Progenitor cell of endocrine pancreas (in vitro differentiated cells): ENCODE data around the gene CAMK4. TPM values are rescaled to one million over a fixed set of nuclear protein-coding genes. Genes with fewer than 3 reads are reported as not detected.

Source experiments
- DNase-seq: peaks from one replicate; pipeline ENCODE4 v3.0.0; 2021; ENCODE audit warnings: low spot score; ENCODE audit not compliant: unreplicated experiment
- H3K27ac Mint-ChIP-seq: 2 replicates; pipeline ENCODE4 v1.8.0; 2021; ENCODE audit warnings: mild to moderate bottlenecking, moderate library complexity, mixed read lengths
- H3K27me3 Mint-ChIP-seq: 2 replicates; pipeline ENCODE4 v1.8.0; 2021; ENCODE audit warnings: mixed read lengths
- H3K36me3 Mint-ChIP-seq: 2 replicates; pipeline ENCODE4 v1.8.0; 2022; ENCODE audit warnings: mixed read lengths; ENCODE audit not compliant: insufficient read depth
- H3K4me1 Mint-ChIP-seq: 2 replicates; pipeline ENCODE4 v1.8.0; 2021; ENCODE audit warnings: low read depth, mixed read lengths
- H3K4me3 Mint-ChIP-seq: 2 replicates; pipeline ENCODE4 v1.8.0; 2021; ENCODE audit warnings: low read depth, mild to moderate bottlenecking, moderate library complexity, mixed read lengths
- H3K9me3 Mint-ChIP-seq: 2 replicates; pipeline ENCODE4 v1.8.0; 2021; ENCODE audit warnings: low read depth, mixed read lengths
- total RNA-seq: library from RNA; stranded (reverse); gene quantifications from 2 replicates; pipeline ENCODE4 v1.2.1, GENCODE V29; 2021
- TF ChIP-seq, protein P1 (sequence below): fragments of 200-600 bp; sonication (generic); IDR thresholded peaks from one replicate; pipeline ENCODE4 v1.5.0; 2021; ENCODE audit warnings: antibody characterized with exemption, mild to moderate bottlenecking; ENCODE audit not compliant: unreplicated experiment

Gene CAMK4
- total RNA-seq, 1 donor from 2014 or later: 2.3 TPM

DNA sequence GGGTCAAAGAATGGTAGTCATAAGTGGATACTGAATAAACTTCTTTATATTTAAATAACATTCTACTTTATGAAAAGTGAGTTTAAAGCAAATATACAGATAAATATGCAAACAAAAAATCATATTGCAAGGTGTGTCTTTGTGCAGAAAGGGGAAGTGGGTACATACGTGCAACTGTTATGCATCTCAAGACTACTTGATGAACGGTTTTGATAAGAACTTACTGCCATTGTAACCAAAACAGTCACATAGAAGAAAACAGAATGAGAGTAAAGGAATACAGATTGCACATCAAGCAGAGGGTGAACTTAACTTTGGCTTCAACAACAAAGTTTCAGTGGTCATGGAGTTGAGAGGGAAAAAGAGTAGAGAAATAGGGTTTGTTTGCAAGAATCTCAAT is 9.9 kb downstream of the CAMK4 start:
- no peak overlapping the region for H3K4me3 Mint-ChIP-seq
- no peaks in the 10 kb centered on the region for H3K4me1 Mint-ChIP-seq
- TF ChIP-seq, protein P1, sequence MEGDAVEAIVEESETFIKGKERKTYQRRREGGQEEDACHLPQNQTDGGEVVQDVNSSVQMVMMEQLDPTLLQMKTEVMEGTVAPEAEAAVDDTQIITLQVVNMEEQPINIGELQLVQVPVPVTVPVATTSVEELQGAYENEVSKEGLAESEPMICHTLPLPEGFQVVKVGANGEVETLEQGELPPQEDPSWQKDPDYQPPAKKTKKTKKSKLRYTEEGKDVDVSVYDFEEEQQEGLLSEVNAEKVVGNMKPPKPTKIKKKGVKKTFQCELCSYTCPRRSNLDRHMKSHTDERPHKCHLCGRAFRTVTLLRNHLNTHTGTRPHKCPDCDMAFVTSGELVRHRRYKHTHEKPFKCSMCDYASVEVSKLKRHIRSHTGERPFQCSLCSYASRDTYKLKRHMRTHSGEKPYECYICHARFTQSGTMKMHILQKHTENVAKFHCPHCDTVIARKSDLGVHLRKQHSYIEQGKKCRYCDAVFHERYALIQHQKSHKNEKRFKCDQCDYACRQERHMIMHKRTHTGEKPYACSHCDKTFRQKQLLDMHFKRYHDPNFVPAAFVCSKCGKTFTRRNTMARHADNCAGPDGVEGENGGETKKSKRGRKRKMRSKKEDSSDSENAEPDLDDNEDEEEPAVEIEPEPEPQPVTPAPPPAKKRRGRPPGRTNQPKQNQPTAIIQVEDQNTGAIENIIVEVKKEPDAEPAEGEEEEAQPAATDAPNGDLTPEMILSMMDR: no peak
- DNase-seq: no peak
- H3K27ac Mint-ChIP-seq: no peak overlapping the region
- H3K27me3 Mint-ChIP-seq: peaks cover 4% of the 10 kb centered on the region
- H3K36me3 Mint-ChIP-seq: no peaks in the 10 kb centered on the region
- no peaks in the 10 kb centered on the region for H3K9me3 Mint-ChIP-seq

DNA sequence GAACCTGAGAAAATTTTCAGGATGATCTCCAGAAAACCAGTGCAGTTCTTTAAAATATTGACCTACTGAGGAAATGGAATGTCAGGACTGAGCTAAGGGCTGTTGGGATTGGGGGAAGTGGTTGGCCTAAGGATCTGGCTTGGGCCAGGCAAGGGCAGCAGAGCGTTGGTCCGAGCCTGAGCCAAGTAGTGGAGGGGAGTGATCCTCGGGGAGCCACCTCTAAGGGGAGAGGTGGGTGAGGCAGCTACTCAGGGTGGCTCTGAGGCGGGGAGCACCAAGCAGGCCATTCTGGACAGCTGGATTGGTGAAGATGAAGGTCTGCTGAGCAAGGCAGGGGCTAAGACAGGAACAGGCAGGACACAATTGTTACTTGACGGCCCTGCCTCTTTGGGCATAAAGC is 11.5 kb downstream of the CAMK4 start:
- no peaks in the 10 kb centered on the region for H3K4me1 Mint-ChIP-seq
- H3K36me3 Mint-ChIP-seq: no peaks in the 10 kb centered on the region
- no peak overlapping the region for H3K27ac Mint-ChIP-seq
- H3K9me3 Mint-ChIP-seq: no peaks in the 10 kb centered on the region
- no peak for DNase-seq
- no peak overlapping the region for H3K4me3 Mint-ChIP-seq
- TF ChIP-seq, protein P1: no peak
- no peaks in the 10 kb centered on the region for H3K27me3 Mint-ChIP-seq

DNA sequence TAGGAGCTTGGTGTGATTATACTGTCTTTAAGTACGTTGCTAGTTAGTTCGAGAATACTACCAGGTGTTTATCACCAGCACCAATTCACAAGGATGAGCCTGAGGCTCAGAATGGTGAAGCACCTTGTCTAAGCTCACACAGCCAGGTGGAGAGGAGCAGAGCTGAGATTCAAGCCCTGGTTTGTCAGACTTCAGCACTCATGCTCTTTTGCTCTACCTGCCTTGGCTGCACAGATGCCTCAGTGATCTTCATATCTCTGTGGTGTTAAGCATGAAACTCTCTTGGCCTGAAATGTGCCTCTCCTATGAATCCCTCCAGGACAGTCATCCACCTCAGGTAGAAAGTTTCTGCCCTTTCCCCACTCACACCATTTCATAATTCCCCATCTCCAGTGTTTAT is 12.2 kb downstream of the CAMK4 start:
- TF ChIP-seq, protein P1: no peak

DNA sequence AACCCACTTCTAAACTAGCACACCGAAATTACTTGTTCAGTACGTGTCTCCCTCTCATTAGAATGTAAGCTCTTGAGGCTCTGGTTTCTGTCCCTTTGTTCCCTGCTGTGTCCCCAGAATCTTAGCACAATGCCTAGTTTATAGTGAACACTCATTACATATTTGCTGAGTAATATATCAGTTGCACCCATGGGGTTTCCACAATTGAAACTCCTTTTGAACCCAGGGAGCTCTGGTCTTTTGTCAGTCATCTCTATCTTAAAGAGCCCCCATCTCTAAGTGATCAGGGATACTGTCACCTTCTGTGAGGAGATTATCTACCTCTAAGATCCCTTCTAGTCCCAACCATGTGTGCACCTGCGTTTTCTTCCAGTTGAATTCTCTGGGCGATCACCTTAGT is 12.8 kb downstream of the CAMK4 start:
- Mint-ChIP-seq H3K4me3 (no peak overlapping the region), H3K36me3 (no peaks in the 10 kb centered on the region)
- DNase-seq: no peak

More for the DNA sequence above, 12.2 kb downstream of the CAMK4 start:
- H3K4me1 Mint-ChIP-seq: no peaks in the 10 kb centered on the region
- H3K9me3 Mint-ChIP-seq: no peaks in the 10 kb centered on the region
- DNase-seq: no peak
- no peaks in the 10 kb centered on the region for H3K27me3 Mint-ChIP-seq
- H3K27ac Mint-ChIP-seq: no peak overlapping the region
- no peaks in the 10 kb centered on the region for H3K36me3 Mint-ChIP-seq
- no peak overlapping the region for H3K4me3 Mint-ChIP-seq

DNA sequence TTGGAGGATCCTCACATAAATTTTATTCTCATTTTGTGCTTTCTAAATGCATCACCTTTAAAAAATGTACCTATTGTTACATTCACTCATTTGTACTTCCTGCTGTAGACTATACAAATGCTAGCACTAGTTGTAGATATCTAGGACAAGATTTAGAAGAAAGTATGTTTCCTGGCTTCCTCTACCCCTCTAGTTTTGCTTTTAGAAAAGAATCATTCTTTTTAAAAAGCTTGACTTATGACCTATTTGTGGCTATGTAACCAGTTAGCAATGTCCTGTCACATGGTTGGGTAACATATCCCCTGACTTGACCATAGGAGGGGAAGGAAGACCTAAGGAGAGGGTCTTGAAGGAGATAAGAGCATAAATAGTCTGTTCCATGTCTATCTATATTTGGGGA is 13.3 kb downstream of the CAMK4 start:
- H3K27ac Mint-ChIP-seq: no peak overlapping the region
- TF ChIP-seq, protein P1: no peak
- H3K4me3 Mint-ChIP-seq: no peak overlapping the region
- peaks cover 5% of the 10 kb centered on the region for H3K27me3 Mint-ChIP-seq
- no peaks in the 10 kb centered on the region for H3K4me1 Mint-ChIP-seq
- H3K36me3 Mint-ChIP-seq: no peaks in the 10 kb centered on the region
- DNase-seq: no peak
- H3K9me3 Mint-ChIP-seq: no peaks in the 10 kb centered on the region

More for the DNA sequence above, 12.8 kb downstream of the CAMK4 start:
- Mint-ChIP-seq H3K9me3 (no peaks in the 10 kb centered on the region), H3K27ac (no peak overlapping the region), H3K4me1 (no peaks in the 10 kb centered on the region), H3K27me3 (peaks cover 2% of the 10 kb centered on the region)
- TF ChIP-seq, protein P1: no peak
